K562 (cell line): ENCODE measurements around the gene CLDN7. TPM values are rescaled to one million over a fixed set of nuclear protein-coding genes. Genes with fewer than 3 reads are reported as not detected.

Experiments
- ARNT ChIP-seq, 2 experiments: fragments of 450-650 bp; IDR thresholded peaks; 2 replicates each; pipeline ENCODE4 v1.6.1; 2016; ENCODE audit warnings: mild to moderate bottlenecking in 1 of 2
- DIDO1 ChIP-seq: fragments of 450-650 bp; IDR thresholded peaks from 2 replicates; pipeline ENCODE4 v1.6.1; 2016; ENCODE audit warnings: low read depth, missing biosample characterization, missing genetic modification characterization
- ELF1 ChIP-seq: fragments of 200-800 bp; sonication (Bioruptor generic); IDR thresholded peaks from 2 replicates; pipeline ENCODE4 v1.6.1; 2016; ENCODE audit warnings: missing genetic modification characterization, missing compliant biosample characterization
- GTF2A2 ChIP-seq: IDR thresholded peaks from 2 replicates; pipeline ENCODE4 v1.6.1; 2016; ENCODE audit warnings: mild to moderate bottlenecking, missing genetic modification characterization, missing compliant biosample characterization
- HDAC6 ChIP-seq: IDR thresholded peaks from 2 replicates; pipeline ENCODE4 v1.6.1; 2012; ENCODE audit warnings: low read depth, mild to moderate bottlenecking, control low read depth, inconsistent platforms, low read length, moderate library complexity
- LCOR ChIP-seq: sonication (generic); formaldehyde crosslinking; IDR thresholded peaks from 2 replicates; pipeline ENCODE4 v1.8.0; 2022; ENCODE audit warnings: mild to moderate bottlenecking, missing genetic modification reagents
- MAZ ChIP-seq, 2 experiments: fragments of 450-650 bp in 1 of 2; sonication (generic) in 1 of 2; formaldehyde crosslinking; IDR thresholded peaks in 1 of 2; conservative IDR thresholded peaks in 1 of 2; 2 replicates each; pipeline versions ENCODE4 v1.4.0 to v1.5.0; 2020; ENCODE audit warnings: mild to moderate bottlenecking in 1 of 2, missing genetic modification reagents in 1 of 2
- MCM7 ChIP-seq, 2 experiments: fragments of 450-650 bp; IDR thresholded peaks; 2 replicates each; pipeline ENCODE4 v1.6.1; 2016 to 2018
- NR2C1 ChIP-seq, 2 experiments: fragments of 450-650 bp; IDR thresholded peaks; 2 replicates each; pipeline ENCODE4 v1.6.1; 2017; ENCODE audit warnings: mild to moderate bottlenecking in 2 of 2, antibody characterized with exemption in 1 of 2, inconsistent platforms in 1 of 2, missing compliant biosample characterization in 1 of 2, missing genetic modification characterization in 1 of 2
- POLR2A ChIP-seq: fragments of 450-650 bp; conservative IDR thresholded peaks from 2 replicates; pipeline ENCODE4 v1.6.1; 2016
- TAF1 ChIP-seq: IDR thresholded peaks from 2 replicates; pipeline ENCODE4 v1.6.1; 2011; ENCODE audit warnings: mild to moderate bottlenecking, low read length, moderate library complexity; ENCODE audit not compliant: insufficient read depth, control insufficient read depth, severe bottlenecking; ENCODE audit errors: extremely low read depth
- TBL1XR1 ChIP-seq, 2 experiments: IDR thresholded peaks; 2 replicates each; pipeline ENCODE4 v1.6.1; 2012; ENCODE audit warnings: improper control_type of control experiment in 2 of 2, low read length in 2 of 2, mild to moderate bottlenecking in 1 of 2
- XRCC3 ChIP-seq: fragments of 450-650 bp; IDR thresholded peaks from 2 replicates; pipeline ENCODE4 v1.6.1; 2017; ENCODE audit warnings: mild to moderate bottlenecking, moderate library complexity
- ZNF174 ChIP-seq: fragments of 250-450 bp; sonication (Bioruptor Pico); IDR thresholded peaks from 2 replicates; pipeline ENCODE4 v1.4.0; 2020; ENCODE audit warnings: mild to moderate bottlenecking
- ZNF274 ChIP-seq: IDR thresholded peaks from 2 replicates; pipeline ENCODE4 v1.6.1; 2011; ENCODE audit warnings: low read depth, mild to moderate bottlenecking, low read length, moderate library complexity, borderline replicate concordance
- ZNF431 ChIP-seq: sonication (generic); formaldehyde crosslinking; IDR thresholded peaks from 2 replicates; pipeline ENCODE4 v1.8.0; 2022; ENCODE audit warnings: mild to moderate bottlenecking, missing genetic modification reagents
- polyA plus RNA-seq, 8 experiments: library from polyadenylated mRNA; depleted of rRNA in 4 of 8; stranded (reverse) in 5 of 8; unstranded in 3 of 8; fragments of >200 nt; fragmentation: Nextera tagmentation in 2 of 8; fragmentation: Illumina TruSeq in 1 of 8; extraction: Ambion mirVana in 2 of 8; extraction: Trizol in 1 of 8; gene quantifications; 2 replicates each; pipeline versions ENCODE4 v1.2.1 to v1.2.3, GENCODE V29; 2011 to 2014; ENCODE audit warnings: inconsistent platforms in 1 of 8, missing spikeins in 1 of 8
- total RNA-seq, 7 experiments: library from RNA; depleted of rRNA in 6 of 7; stranded (reverse); fragments of >200 nt in 6 of 7; fragmentation: Illumina TruSeq in 2 of 7; extraction: Trizol in 2 of 7; gene quantifications; 2 replicates each; pipeline versions ENCODE4 v1.2.1 to v1.2.3, GENCODE V29; 2011 to 2021; ENCODE audit warnings: low replicate concordance in 1 of 7
- TF ChIP-seq, protein P1 (sequence below): sonication (generic); IDR thresholded peaks from 2 replicates; pipeline ENCODE4 v1.6.1; 2016
- TF ChIP-seq, protein P2 (sequence below): sonication (generic); formaldehyde crosslinking; IDR thresholded peaks from 2 replicates; pipeline ENCODE4 v1.8.1; 2023; ENCODE audit warnings: mild to moderate bottlenecking, missing genetic modification reagents
- TF ChIP-seq, protein P3 (sequence below): IDR thresholded peaks from 2 replicates; pipeline ENCODE4 v1.6.1; 2011; ENCODE audit not compliant: insufficient read length; ENCODE audit errors: extremely low read depth
- TF ChIP-seq, protein P4 (sequence below): fragments of 250-450 bp; sonication (Bioruptor Pico); IDR thresholded peaks from 2 replicates; pipeline ENCODE4 v1.4.0; 2020; ENCODE audit warnings: mild to moderate bottlenecking, moderate library complexity

The CLDN7 gene
- total and polyA plus RNA-seq, 9 of the 15 experiments (the other 6 are each of a cell fraction or from before 2014, with no cell fraction given) = 2.2 to 14.5 (median 7.6) TPM

DNA sequence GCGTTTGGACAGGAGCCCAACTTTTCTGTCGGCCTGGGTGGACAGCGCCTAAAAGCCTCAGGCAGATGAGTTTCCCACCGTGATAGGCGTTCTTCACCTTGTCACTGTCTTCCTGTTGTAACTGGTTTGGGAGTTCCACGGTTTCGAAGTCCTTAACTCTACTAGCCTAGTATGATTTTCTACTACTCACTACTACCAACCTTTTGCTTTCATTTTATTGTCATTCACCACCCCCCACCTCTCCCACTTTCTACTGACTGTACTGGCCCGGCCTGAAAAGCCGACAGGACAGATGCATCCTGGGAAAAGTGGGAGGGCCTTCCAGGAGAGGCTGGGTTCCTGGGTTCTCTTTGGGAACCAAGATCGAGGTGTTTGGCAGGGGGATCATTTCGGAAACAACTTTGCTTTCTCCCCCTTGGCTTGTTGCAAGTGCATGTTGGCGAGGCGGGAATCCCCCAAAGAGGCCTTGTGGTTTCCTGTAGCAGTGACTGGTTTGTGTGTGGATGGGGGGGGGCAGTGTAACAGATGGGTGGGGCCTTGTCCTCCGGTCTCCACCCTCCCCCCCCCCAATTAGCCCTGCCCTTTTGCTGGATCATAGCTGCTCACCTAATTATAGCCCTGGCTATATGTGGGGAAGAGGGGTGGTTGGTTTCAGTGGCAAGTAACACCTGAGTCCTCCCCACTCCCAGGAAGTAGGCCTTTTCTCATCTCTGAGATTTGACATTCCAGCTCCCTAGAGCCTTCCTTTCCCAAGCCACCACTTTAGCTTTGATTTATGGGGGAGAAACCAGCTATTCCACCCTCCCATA, 46.6 kb upstream of the CLDN7 start (continued):
- TF ChIP-seq NR2C1 (IDR thresholded peaks at IDR 0.05) (no peak), NR2C1 (tag; IDR thresholded peaks at IDR 0.05) (no peak), ZNF431 (no peak), ELF1 (tag) (no peak), TBL1XR1 (IDR thresholded peaks at IDR 0.05; ENCODE audit: low read length in 2 of 2) (no peak), XRCC3 (no peak), MCM7 (IDR thresholded peaks at IDR 0.05) (no peak), POLR2A (peak; percentile 92), ZNF174 (CRISPR knock-in tag) (no peak), ZNF274 (no peak), GTF2A2 (no peak), ARNT (IDR thresholded peaks at IDR 0.05) (no peak), LCOR (CRISPR knock-in tag) (no peak), HDAC6 (no peak), MAZ (CRISPR knock-in tag; conservative IDR thresholded peaks at IDR 0.05 in 1 of 2, IDR thresholded peaks at IDR 0.05 in 1 of 2) (peak; percentile 15 to 34; a peak in 1 of 4 replicates), TAF1 (peak; percentile 62), DIDO1 (tag) (no peak)
- TF ChIP-seq, protein P1, sequence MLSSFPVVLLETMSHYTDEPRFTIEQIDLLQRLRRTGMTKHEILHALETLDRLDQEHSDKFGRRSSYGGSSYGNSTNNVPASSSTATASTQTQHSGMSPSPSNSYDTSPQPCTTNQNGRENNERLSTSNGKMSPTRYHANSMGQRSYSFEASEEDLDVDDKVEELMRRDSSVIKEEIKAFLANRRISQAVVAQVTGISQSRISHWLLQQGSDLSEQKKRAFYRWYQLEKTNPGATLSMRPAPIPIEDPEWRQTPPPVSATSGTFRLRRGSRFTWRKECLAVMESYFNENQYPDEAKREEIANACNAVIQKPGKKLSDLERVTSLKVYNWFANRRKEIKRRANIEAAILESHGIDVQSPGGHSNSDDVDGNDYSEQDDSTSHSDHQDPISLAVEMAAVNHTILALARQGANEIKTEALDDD = no peak
- TF ChIP-seq, protein P2, sequence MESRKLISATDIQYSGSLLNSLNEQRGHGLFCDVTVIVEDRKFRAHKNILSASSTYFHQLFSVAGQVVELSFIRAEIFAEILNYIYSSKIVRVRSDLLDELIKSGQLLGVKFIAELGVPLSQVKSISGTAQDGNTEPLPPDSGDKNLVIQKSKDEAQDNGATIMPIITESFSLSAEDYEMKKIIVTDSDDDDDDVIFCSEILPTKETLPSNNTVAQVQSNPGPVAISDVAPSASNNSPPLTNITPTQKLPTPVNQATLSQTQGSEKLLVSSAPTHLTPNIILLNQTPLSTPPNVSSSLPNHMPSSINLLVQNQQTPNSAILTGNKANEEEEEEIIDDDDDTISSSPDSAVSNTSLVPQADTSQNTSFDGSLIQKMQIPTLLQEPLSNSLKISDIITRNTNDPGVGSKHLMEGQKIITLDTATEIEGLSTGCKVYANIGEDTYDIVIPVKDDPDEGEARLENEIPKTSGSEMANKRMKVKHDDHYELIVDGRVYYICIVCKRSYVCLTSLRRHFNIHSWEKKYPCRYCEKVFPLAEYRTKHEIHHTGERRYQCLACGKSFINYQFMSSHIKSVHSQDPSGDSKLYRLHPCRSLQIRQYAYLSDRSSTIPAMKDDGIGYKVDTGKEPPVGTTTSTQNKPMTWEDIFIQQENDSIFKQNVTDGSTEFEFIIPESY (CRISPR knock-in tag) = no peak
- TF ChIP-seq, protein P3, sequence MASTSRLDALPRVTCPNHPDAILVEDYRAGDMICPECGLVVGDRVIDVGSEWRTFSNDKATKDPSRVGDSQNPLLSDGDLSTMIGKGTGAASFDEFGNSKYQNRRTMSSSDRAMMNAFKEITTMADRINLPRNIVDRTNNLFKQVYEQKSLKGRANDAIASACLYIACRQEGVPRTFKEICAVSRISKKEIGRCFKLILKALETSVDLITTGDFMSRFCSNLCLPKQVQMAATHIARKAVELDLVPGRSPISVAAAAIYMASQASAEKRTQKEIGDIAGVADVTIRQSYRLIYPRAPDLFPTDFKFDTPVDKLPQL = no peak
- TF ChIP-seq, protein P4, sequence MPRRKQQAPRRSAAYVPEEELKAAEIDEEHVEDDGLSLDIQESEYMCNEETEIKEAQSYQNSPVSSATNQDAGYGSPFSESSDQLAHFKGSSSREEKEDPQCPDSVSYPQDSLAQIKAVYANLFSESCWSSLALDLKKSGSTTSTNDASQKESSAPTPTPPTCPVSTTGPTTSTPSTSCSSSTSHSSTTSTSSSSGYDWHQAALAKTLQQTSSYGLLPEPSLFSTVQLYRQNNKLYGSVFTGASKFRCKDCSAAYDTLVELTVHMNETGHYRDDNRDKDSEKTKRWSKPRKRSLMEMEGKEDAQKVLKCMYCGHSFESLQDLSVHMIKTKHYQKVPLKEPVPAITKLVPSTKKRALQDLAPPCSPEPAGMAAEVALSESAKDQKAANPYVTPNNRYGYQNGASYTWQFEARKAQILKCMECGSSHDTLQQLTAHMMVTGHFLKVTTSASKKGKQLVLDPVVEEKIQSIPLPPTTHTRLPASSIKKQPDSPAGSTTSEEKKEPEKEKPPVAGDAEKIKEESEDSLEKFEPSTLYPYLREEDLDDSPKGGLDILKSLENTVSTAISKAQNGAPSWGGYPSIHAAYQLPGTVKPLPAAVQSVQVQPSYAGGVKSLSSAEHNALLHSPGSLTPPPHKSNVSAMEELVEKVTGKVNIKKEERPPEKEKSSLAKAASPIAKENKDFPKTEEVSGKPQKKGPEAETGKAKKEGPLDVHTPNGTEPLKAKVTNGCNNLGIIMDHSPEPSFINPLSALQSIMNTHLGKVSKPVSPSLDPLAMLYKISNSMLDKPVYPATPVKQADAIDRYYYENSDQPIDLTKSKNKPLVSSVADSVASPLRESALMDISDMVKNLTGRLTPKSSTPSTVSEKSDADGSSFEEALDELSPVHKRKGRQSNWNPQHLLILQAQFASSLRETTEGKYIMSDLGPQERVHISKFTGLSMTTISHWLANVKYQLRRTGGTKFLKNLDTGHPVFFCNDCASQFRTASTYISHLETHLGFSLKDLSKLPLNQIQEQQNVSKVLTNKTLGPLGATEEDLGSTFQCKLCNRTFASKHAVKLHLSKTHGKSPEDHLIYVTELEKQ (CRISPR knock-in tag) = no peak
